Measurements from ENCODE around the gene KIAA1671. TPM values are rescaled to one million over a fixed set of nuclear protein-coding genes. Genes with fewer than 3 reads are reported as not detected.

KIAA1671 gene
- polyA plus RNA-seq, 1 of the 3 experiments (the other 2 are of a cell fraction): 7.4 TPM

GRCh38 chr22:25096638-25097405 is 144.3 kb downstream of the KIAA1671 start:
- ChIA-PET CTCF (no interaction called here), POLR2A (no interaction called here)
- Histone ChIP-seq H3K9ac (no peak overlapping the region), H3K27me3 (ENCODE audit: insufficient read depth) (no peaks in the 10 kb centered on the region), H3K4me1 (ENCODE audit: control insufficient read depth in 1 of 2, insufficient read depth in 2 of 2, low read depth in 1 of 2, low read length in 1 of 2) (peaks cover 0 to 5% of the 10 kb centered on the region in 2 experiments; a peak in 1 of 4 replicates), H3K36me3 (replicated peaks in 1 of 2; ENCODE audit: control insufficient read depth in 1 of 2, insufficient read depth in 2 of 2, low read length in 1 of 2) (no peaks in the 10 kb centered on the region), H3K4me3 (ENCODE audit: low read depth in 2 of 2, low read length in 1 of 2) (no peak overlapping the region), H2AFZ (ENCODE audit: low read depth) (no peak overlapping the region), H3K79me2 (ENCODE audit: insufficient read depth) (no peaks in the 10 kb centered on the region), H3K27ac (ENCODE audit: low read depth in 2 of 2, low read length in 1 of 2) (no peak overlapping the region), H4K20me1 (ENCODE audit: insufficient read depth) (peaks cover 8% of the 10 kb centered on the region), H3K9me3 (no peaks in the 10 kb centered on the region), H3K4me2 (no peak overlapping the region), H3F3A (replicated peaks; ENCODE audit: insufficient read depth) (no peaks in the 10 kb centered on the region), H3K9me2 (no peaks in the 10 kb centered on the region)
- WGBS (ENCODE audit: low lambda C conversion rate): 87% methylated on average over 17 of the region's 17 CpGs
- DNase-seq: no peak
- no peak for TF ChIP-seq FOXM1 (IDR thresholded peaks at IDR 0.05; ENCODE audit: low read depth)
- no peak for TF ChIP-seq RCOR1 (IDR thresholded peaks at IDR 0.05; ENCODE audit: low read length)

GRCh38 chr22:25098445-25099081 is 146.0 kb downstream of the KIAA1671 start:
- Histone ChIP-seq H3K9me2 (no peaks in the 10 kb centered on the region), H3K36me3 (replicated peaks in 1 of 2; ENCODE audit: control insufficient read depth in 1 of 2, insufficient read depth in 2 of 2, low read length in 1 of 2) (no peaks in the 10 kb centered on the region), H3K9ac (no peak overlapping the region), H3K9me3 (no peaks in the 10 kb centered on the region), H3K4me1 (ENCODE audit: control insufficient read depth in 1 of 2, insufficient read depth in 2 of 2, low read depth in 1 of 2, low read length in 1 of 2) (peaks cover 0 to 5% of the 10 kb centered on the region in 2 experiments; a peak in 1 of 4 replicates), H3K27ac (ENCODE audit: low read depth in 2 of 2, low read length in 1 of 2) (no peak overlapping the region), H3K27me3 (ENCODE audit: insufficient read depth) (no peaks in the 10 kb centered on the region), H3K4me3 (ENCODE audit: low read depth in 2 of 2, low read length in 1 of 2) (no peak overlapping the region), H3K79me2 (ENCODE audit: insufficient read depth) (no peaks in the 10 kb centered on the region), H3F3A (replicated peaks; ENCODE audit: insufficient read depth) (no peaks in the 10 kb centered on the region), H2AFZ (ENCODE audit: low read depth) (no peak overlapping the region), H3K4me2 (no peak overlapping the region), H4K20me1 (ENCODE audit: insufficient read depth) (peaks cover 8% of the 10 kb centered on the region)
- CTCF ChIA-PET: interaction anchor here (0.6 to 1.2 kb wide), 3 partner anchors 8 to 851 kb away, joined by 3 to 4 read pairs (median 4); no protein-coding TSS in a partner anchor
- no peak for DNase-seq
- WGBS (ENCODE audit: low lambda C conversion rate): 91% methylated on average over 7 of the region's 9 CpGs
- POLR2A ChIA-PET: no interaction called here
- TF ChIP-seq RAD21 (IDR thresholded peaks at IDR 0.05; ENCODE audit: low read length) (no peak), FOXM1 (IDR thresholded peaks at IDR 0.05; ENCODE audit: low read depth) (no peak), REST (IDR thresholded peaks at IDR 0.05; ENCODE audit: low read depth, low read length) (no peak), MAX (IDR thresholded peaks at IDR 0.05; ENCODE audit: low read depth) (no peak), IRF3 (IDR thresholded peaks at IDR 0.05; ENCODE audit: low read depth, low read length) (no peak), NRF1 (IDR thresholded peaks at IDR 0.05; ENCODE audit: low read depth, low read length) (no peak), ELF1 (IDR thresholded peaks at IDR 0.05) (no peak), PBX3 (IDR thresholded peaks at IDR 0.05) (no peak), POLR2AphosphoS5 (IDR thresholded peaks at IDR 0.05; ENCODE audit: low read depth, low read length) (no peak), EP300 (IDR thresholded peaks at IDR 0.05; ENCODE audit: borderline replicate concordance in 1 of 2, low read depth in 1 of 2, low read length in 1 of 2) (no peak), ZBTB33 (IDR thresholded peaks at IDR 0.05; ENCODE audit: borderline replicate concordance, low read depth) (no peak), JUND (IDR thresholded peaks at IDR 0.05) (no peak), RCOR1 (IDR thresholded peaks at IDR 0.05; ENCODE audit: low read length) (no peak), MEF2A (IDR thresholded peaks at IDR 0.05; ENCODE audit: borderline replicate concordance, low read depth) (no peak), TEAD4 (IDR thresholded peaks at IDR 0.05; ENCODE audit: borderline replicate concordance, insufficient read depth) (no peak), USF2 (IDR thresholded peaks at IDR 0.05; ENCODE audit: borderline replicate concordance, low read depth, low read length) (no peak), NFIC (IDR thresholded peaks at IDR 0.05; ENCODE audit: borderline replicate concordance) (no peak)
